Mammary epithelial cell (primary cell): ENCODE data around the gene TMTC2.

ENCODE experiments used
- EZH2 ChIP-seq: IDR thresholded peaks from 2 replicates; pipeline ENCODE4 v1.6.1; 2012; ENCODE audit warnings: low read length, inconsistent platforms, borderline replicate concordance
- TF ChIP-seq, protein P1 (sequence below), 2 donors: IDR thresholded peaks in 1 of 2; conservative IDR thresholded peaks in 1 of 2; 2 replicates each; pipeline ENCODE4 v1.5.1; 2011 to 2012; ENCODE audit warnings: inconsistent platforms in 2 of 2, low read length in 2 of 2, mild to moderate bottlenecking in 2 of 2, control low read depth in 1 of 2, low read depth in 1 of 2; ENCODE audit not compliant: insufficient read depth in 1 of 2; ENCODE audit errors: extremely low read depth in 1 of 2

DNA sequence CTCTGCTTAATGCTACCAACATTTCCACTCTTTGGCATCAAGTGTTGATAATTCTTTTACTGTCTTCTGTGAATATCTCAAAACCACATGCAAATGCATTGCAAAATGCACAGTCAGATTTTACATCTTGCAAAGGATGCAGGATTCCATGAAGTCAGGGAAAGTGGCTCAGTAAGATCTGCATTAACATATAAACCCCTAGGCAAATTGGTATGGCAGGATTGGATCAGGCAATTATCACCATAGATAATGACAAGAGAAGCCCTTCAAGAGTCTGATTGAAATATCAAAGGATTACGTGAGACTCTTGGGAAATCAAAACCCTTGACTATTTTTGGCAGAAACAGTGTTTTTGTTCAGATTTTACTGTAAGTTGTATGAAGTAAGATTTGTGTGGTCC lies 71.0 kb downstream of the TMTC2 start:
- TF ChIP-seq, protein P1, sequence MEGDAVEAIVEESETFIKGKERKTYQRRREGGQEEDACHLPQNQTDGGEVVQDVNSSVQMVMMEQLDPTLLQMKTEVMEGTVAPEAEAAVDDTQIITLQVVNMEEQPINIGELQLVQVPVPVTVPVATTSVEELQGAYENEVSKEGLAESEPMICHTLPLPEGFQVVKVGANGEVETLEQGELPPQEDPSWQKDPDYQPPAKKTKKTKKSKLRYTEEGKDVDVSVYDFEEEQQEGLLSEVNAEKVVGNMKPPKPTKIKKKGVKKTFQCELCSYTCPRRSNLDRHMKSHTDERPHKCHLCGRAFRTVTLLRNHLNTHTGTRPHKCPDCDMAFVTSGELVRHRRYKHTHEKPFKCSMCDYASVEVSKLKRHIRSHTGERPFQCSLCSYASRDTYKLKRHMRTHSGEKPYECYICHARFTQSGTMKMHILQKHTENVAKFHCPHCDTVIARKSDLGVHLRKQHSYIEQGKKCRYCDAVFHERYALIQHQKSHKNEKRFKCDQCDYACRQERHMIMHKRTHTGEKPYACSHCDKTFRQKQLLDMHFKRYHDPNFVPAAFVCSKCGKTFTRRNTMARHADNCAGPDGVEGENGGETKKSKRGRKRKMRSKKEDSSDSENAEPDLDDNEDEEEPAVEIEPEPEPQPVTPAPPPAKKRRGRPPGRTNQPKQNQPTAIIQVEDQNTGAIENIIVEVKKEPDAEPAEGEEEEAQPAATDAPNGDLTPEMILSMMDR (conservative IDR thresholded peaks at IDR 0.05 in 1 of 2, IDR thresholded peaks at IDR 0.05 in 1 of 2; ENCODE audit: extremely low read depth in 1 of 2, insufficient read depth in 1 of 2, low read depth in 1 of 2, low read length in 2 of 2), result no peak
- no peak for TF ChIP-seq EZH2
